ACC112 (cell line): Measurements from ENCODE around the gene ERBB4.
"Not testable (repeated sequence)": the region's sequence is repeated elsewhere in the genome, so short reads cannot be mapped to it uniquely, and the experiment has no call there.

Experiments used
- H2AFZ ChIP-seq: fragments of 200-600 bp; sonication (generic); one replicate; pipeline ENCODE4 v1.6.0; 2017; ENCODE audit warnings: antibody characterized with exemption, low read length; ENCODE audit not compliant: unreplicated experiment
- H3K27ac ChIP-seq: fragments of 200-600 bp; sonication (generic); 2 replicates; pipeline ENCODE4 v1.5.1; 2014; ENCODE audit warnings: low read depth, mild to moderate bottlenecking, antibody characterized with exemption, low read length, moderate library complexity
- H3K27me3 ChIP-seq: fragments of 200-600 bp; sonication (generic); 2 replicates; pipeline ENCODE4 v1.6.1; 2014; ENCODE audit warnings: mild to moderate bottlenecking, antibody characterized with exemption, low read length, moderate library complexity, mixed read lengths; ENCODE audit not compliant: insufficient read depth
- H3K36me3 ChIP-seq: fragments of 200-600 bp; sonication (generic); 2 replicates; pipeline ENCODE4 v1.6.1; 2016; ENCODE audit warnings: mild to moderate bottlenecking, antibody characterized with exemption, low read length, moderate library complexity, mixed read lengths; ENCODE audit not compliant: insufficient read depth
- H3K4me1 ChIP-seq: fragments of 200-600 bp; sonication (generic); one replicate; pipeline ENCODE4 v1.6.1; 2016; ENCODE audit warnings: low read length, mixed read lengths; ENCODE audit not compliant: insufficient read depth, unreplicated experiment, control insufficient read depth
- H3K4me3 ChIP-seq: fragments of 200-600 bp; sonication (generic); 2 replicates; pipeline ENCODE4 v1.5.1; 2014; ENCODE audit warnings: mild to moderate bottlenecking, low read depth, low read length
- H3K79me2 ChIP-seq: fragments of 200-600 bp; sonication (generic); one replicate; pipeline ENCODE4 v1.6.0; 2016; ENCODE audit warnings: low read length; ENCODE audit not compliant: control insufficient read depth, unreplicated experiment, insufficient read depth

ERBB4 gene

DNA sequence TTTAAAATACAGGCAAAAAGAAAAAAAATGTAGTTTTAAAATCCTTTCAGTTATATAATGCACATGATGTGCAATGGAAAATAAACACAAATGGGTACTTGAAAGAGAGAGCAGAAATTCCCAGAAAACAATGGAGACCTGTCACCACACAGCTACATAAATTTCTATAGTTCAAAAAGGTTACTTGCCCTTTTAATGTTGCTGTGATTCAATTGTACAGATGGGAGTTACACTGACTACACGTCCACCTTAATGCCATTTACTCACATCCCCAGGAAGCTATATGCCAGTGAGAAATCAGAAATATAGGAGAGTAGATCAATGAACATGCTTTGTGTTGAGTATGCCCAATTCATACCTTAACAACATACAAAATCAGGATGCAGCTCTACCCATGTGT lies 269.6 kb downstream of the ERBB4 start:
- Histone ChIP-seq H3K4me1 (peaks cover 3% of the 10 kb centered on the region), H3K4me3 (no peak overlapping the region), H3K27me3 (no peaks in the 10 kb centered on the region), H3K79me2 (no peaks in the 10 kb centered on the region), H3K27ac (no peak overlapping the region), H3K36me3 (no peaks in the 10 kb centered on the region), H2AFZ (no peak overlapping the region)

DNA sequence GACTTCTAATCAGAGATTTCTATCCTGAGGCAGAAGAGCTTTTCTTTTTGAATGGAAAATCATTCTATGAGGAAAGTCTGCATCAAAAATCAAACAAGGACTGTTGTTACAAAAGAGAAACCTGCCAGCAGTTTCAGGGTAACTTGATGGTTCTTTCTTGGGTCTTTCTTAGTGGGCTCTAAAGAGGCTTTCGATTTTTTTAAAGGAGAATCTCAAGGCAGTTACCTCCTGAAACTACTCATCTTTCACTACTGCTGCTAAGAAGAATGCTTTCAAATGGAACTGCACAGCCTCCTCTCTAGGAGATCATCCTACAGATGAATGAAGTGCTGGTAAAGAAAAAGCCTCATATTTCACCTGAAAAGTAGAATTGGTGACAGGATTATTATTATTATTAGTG lies 272.3 kb downstream of the ERBB4 start:
- no peaks in the 10 kb centered on the region for H3K79me2 ChIP-seq
- H3K4me1 ChIP-seq, result peaks cover 3% of the 10 kb centered on the region
- peak overlapping the region; percentile 38 for H3K4me3 ChIP-seq
- no peaks in the 10 kb centered on the region for H3K27me3 ChIP-seq
- H3K36me3 ChIP-seq, result no peaks in the 10 kb centered on the region
- peak overlapping the region; percentile 28 for H2AFZ ChIP-seq
- no peak overlapping the region for H3K27ac ChIP-seq

DNA sequence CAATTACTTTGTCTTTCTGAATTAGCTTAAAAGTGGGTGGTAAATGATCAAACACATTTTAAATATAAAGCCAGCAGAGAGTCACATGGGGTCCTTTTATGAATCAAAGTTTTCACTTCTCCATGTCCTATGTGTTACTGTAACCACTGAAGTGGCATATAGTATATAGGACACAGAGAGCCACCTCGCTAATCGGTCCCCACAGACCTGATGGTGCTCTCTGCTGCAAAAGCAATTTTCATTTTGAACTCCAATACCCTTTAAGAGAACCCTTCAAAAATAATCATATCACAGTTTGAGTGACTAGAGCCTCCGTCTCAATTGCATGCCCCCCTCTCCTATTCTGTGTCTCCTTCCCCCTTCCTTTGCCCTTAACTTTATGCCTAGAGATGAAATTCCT lies 272.8 kb downstream of the ERBB4 start:
- Histone ChIP-seq H2AFZ (peak overlapping the region; percentile 71), H3K4me1 (peaks cover 3% of the 10 kb centered on the region), H3K27me3 (no peaks in the 10 kb centered on the region), H3K79me2 (no peaks in the 10 kb centered on the region), H3K36me3 (no peaks in the 10 kb centered on the region), H3K4me3 (peak overlapping the region; percentile 38), H3K27ac (no peak overlapping the region)

DNA sequence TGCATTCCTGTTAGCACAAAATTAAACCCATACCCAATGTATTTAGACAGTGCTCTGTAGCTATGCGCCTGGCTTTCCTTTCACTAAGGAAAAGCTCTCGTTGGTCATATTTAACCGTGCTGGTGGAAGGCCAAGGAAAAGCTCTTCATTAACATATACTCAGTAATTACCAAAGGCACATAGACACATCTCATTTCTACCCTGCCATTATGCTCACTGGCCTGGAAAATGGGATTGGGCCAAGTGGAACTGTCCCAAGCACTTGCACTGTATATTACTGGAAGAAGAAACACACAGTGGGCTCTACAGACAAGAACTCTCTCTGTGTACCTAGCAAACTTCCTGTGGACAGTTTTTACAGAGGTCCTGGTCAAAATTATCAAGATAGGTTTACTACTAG lies 274.4 kb downstream of the ERBB4 start:
- Histone ChIP-seq H3K4me1 (peaks cover 3% of the 10 kb centered on the region), H2AFZ (no peak overlapping the region), H3K27me3 (no peaks in the 10 kb centered on the region), H3K36me3 (no peaks in the 10 kb centered on the region), H3K4me3 (no peak overlapping the region), H3K27ac (no peak overlapping the region), H3K79me2 (no peaks in the 10 kb centered on the region)

DNA sequence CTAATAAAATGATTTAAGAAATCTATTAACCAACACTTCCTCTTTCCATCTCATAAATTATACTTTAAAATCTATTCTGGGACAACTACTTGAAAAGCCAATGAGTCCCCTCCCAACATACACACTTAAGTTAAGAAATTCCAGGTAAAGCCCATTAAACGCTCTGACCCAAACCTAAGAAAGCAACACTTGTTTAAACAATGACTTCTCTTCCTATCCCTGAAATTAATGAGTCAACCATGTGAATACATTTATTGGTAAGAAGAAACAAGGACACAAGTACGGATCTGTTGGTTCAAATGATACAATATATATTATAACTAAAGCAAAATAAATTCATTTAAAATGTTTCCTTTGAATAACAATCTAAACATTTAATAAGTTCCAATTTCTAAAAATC lies 279.4 kb downstream of the ERBB4 start:
- Histone ChIP-seq H3K27ac (no peak overlapping the region), H3K4me3 (no peak overlapping the region), H3K36me3 (no peaks in the 10 kb centered on the region), H3K79me2 (no peaks in the 10 kb centered on the region), H3K27me3 (no peaks in the 10 kb centered on the region), H3K4me1 (no peaks in the 10 kb centered on the region), H2AFZ (no peak overlapping the region)

DNA sequence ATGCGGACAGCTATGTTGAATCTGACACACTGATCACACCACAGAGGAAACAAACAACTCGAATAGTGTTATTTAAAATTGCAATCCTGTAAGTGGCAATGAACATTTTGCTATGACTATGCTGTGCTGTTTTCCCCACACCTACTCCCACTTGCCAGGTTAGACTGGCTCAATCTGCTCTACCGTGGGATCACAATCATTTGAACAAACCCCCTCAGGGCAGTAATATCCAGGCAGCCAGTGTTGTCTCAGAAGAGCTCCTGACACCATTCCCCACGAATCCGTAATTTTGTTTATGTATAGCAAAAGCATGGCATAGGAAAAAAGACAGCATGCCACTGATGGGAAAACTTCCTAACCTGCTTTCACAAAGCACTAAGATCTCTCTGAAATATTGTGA lies 284.3 kb downstream of the ERBB4 start:
- H3K4me3 ChIP-seq, result no peak overlapping the region
- H3K27me3 ChIP-seq, result no peaks in the 10 kb centered on the region
- no peaks in the 10 kb centered on the region for H3K79me2 ChIP-seq
- no peak overlapping the region for H3K27ac ChIP-seq
- H3K4me1 ChIP-seq, result no peaks in the 10 kb centered on the region
- H2AFZ ChIP-seq, result no peak overlapping the region
- no peaks in the 10 kb centered on the region for H3K36me3 ChIP-seq

DNA sequence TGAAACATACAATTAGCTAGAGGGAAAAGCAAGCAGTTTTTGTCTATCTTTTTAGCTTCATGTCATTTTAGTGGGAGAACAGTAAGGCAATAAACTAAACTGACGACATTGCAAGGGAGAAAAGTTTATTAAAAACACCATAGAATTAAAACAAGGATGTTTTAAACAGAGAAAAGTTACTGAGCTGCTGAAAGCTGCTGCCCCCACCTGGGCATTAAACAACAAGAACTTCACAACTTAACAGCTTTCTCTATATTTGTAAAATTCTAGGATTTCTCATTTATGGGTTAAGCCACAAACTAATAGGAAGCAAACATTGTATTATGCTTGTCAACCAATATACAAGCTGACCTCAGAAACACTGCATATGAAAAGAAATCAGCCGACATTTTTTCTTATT lies 289.2 kb downstream of the ERBB4 start:
- no peaks in the 10 kb centered on the region for H3K4me1 ChIP-seq
- no peak overlapping the region for H2AFZ ChIP-seq
- H3K36me3 ChIP-seq, result no peaks in the 10 kb centered on the region
- H3K4me3 ChIP-seq, result no peak overlapping the region
- no peak overlapping the region for H3K27ac ChIP-seq
- H3K27me3 ChIP-seq, result no peaks in the 10 kb centered on the region
- H3K79me2 ChIP-seq, result no peaks in the 10 kb centered on the region

DNA sequence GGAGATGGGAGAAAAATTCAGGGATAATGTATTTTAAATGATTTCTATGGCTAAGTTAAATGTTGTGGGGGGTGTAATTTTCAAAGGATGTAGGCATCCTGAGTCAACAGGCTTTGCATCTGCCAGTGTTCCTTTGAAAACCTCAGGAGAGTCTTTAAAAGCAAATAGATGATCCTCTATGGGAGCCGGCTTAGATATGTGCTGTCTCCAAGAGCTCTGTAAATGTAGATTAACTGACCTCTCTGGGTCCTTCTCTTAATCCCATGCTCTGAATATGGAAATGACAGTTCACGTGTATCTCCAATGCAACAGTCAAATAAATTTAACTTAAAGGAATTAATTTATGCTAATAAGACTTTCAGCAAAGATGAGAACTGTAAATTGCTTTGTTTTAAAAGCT lies 292.7 kb downstream of the ERBB4 start:
- H3K27me3 ChIP-seq, result no peaks in the 10 kb centered on the region
- no peak overlapping the region for H2AFZ ChIP-seq
- H3K4me1 ChIP-seq, result no peaks in the 10 kb centered on the region
- no peaks in the 10 kb centered on the region for H3K79me2 ChIP-seq
- H3K27ac ChIP-seq, result no peak overlapping the region
- H3K36me3 ChIP-seq, result no peaks in the 10 kb centered on the region
- H3K4me3 ChIP-seq, result no peak overlapping the region

DNA sequence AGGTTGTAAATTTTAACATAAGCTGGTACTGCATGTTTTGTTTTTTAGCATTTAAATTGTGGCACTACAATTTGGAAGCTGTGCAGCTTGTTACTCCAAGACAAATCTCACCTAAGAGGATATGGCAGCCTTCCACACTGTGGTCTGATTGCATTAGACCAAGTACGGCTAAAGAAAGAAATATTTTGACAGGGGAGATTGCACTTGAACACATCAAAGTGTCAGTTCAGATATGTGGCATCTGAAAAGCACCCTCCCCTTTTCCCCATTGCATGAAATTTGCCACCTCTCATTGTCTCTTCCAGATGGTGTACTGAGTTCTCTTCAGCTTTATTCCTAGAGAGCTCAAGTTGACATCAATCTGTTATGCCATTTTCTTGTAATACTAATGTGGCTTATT lies 295.9 kb downstream of the ERBB4 start:
- no peaks in the 10 kb centered on the region for H3K79me2 ChIP-seq
- no peaks in the 10 kb centered on the region for H3K27me3 ChIP-seq
- no peaks in the 10 kb centered on the region for H3K36me3 ChIP-seq
- H3K4me3 ChIP-seq, result no peak overlapping the region
- H3K27ac ChIP-seq, result no peak overlapping the region
- H2AFZ ChIP-seq, result no peak overlapping the region
- H3K4me1 ChIP-seq, result no peaks in the 10 kb centered on the region

DNA sequence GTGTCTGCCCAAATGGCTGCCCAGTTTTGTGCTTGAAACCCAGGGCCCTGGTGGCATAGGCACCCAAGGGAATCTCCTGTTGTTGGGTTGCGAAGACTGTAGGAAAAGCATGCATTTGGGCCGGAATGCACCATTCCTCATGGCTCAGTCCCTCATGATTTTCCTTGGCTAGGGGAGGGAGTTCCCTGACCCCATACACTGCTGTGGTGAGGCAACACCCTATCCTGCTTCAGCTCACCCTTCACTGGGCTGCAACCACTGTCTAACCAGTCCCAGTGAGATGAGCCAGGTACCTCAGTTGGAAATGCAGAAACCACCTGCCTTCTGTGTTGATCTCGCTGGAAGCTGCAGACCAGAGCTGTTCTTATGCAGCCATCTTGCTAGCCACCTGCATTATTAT lies 300.4 kb downstream of the ERBB4 start:
- not testable (repeated sequence) for H3K36me3 ChIP-seq, H3K4me3 ChIP-seq, H3K79me2 ChIP-seq, H3K4me1 ChIP-seq, H3K27ac ChIP-seq, H3K27me3 ChIP-seq, H2AFZ ChIP-seq

DNA sequence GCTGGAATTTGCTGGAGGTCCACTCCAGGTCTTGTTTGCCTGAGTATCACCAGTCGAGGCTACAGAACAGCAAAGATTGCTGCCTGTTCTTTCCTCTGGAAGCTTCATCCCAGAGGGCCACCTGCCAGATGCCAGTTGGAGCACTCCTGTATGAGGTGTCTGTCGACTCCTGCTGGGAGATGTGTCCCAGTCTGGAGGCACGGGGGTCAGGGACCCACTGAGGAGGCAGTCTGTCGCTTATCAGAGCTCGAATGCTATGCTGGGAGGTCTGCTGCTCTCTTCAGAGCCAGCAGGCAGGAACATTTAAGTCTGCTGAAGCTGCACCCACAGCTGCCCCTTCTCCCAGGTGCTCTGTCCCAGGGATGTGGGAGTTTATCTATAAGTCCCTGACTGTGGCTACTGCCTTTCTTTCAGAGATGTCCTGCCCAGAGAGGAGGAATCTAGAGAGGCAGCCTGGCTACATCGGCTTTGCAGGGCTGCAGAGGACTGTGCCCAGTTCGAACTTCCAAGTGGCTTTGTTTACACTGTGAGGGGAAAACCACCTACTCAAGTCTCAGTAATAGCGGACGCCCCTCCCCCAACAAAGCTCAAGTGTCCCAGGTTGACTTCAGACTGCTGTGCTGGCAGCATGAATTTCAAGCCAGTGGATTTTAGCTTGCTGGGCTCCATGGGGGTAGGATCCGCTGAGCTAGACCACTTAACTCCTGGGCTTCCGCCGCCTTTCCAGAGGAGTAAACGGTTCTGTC lies 301.1 kb downstream of the ERBB4 start:
- Histone ChIP-seq H3K4me3 (no peak overlapping the region), H3K36me3 (no peaks in the 10 kb centered on the region), H3K4me1 (no peaks in the 10 kb centered on the region), H3K79me2 (no peaks in the 10 kb centered on the region), H3K27me3 (no peaks in the 10 kb centered on the region), H3K27ac (no peak overlapping the region), H2AFZ (no peak overlapping the region)
